DND-41 (cell line): Measurements from ENCODE around the gene YBX1.

ENCODE experiments used
- CTCF ChIP-seq: IDR thresholded peaks from 2 replicates; pipeline ENCODE4 v1.5.1; 2012; ENCODE audit warnings: borderline replicate concordance, low read length, moderate library complexity, mild to moderate bottlenecking; ENCODE audit not compliant: poor library complexity, severe bottlenecking; ENCODE audit errors: extremely low read depth
- EZH2 ChIP-seq: IDR thresholded peaks from 3 replicates; pipeline ENCODE4 v1.6.1; 2012; ENCODE audit warnings: borderline replicate concordance, low read depth, mild to moderate bottlenecking, moderate library complexity, low read length, inconsistent platforms; ENCODE audit not compliant: severe bottlenecking

DNA sequence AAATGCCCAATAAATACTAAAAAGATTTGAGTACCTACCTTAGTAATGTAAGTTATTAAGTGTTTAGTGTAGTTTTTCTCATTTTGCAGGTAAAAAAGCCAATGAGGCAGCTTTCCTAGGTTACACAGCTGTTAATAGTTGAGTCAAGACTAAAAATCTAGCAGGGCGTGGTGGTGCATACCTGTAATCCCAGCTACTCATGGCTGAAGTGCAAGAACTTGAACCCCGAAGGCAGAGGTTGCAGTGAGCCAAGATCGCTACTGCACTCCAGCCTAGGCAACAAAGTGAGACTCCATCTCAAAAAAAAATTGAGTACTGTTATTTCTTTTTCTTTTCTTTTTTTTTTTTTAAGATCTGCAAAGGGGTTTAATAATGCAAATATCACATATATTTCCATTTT lies 7.7 kb downstream of the YBX1 start:
- TF ChIP-seq CTCF (no peak), EZH2 (no peak)
